ENCODE measurements around the gene AVEN.
"Not testable (repeated sequence)": the region's sequence is repeated elsewhere in the genome, so short reads cannot be mapped to it uniquely, and the experiment has no call there.

The AVEN gene

DNA sequence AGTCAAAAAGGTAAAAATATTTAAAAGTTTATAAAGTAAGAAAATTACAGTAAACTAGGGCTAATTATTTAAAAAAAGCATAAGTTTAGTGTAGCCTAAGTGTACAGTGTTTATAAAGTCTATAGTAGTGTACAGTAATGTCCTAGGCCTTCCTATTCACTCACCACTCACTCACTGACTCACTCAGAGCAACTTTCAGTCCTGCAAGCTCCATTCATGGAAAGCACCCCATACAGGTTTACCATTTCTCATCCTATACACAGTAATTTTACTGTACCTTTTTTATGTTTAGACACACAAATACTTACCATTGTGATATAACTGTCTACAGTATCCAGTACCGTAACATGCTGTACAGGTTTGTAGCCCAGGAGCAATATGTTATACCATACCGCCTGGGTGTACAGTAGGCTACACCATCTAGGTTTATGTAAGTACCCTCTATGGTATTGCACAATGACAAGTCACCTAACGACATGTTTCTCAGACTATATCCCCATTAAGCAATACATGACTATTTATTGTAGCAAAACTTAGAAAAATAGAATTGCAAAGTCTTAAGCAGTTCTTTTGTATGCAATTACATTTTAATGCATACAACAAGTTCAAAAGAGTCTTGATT is 19.5 kb downstream of the AVEN start:
- no peak for DNase-seq (ENCODE audit: insufficient read length, low spot score)
- no peak for FAIRE-seq
- TF ChIP-seq, protein P1, sequence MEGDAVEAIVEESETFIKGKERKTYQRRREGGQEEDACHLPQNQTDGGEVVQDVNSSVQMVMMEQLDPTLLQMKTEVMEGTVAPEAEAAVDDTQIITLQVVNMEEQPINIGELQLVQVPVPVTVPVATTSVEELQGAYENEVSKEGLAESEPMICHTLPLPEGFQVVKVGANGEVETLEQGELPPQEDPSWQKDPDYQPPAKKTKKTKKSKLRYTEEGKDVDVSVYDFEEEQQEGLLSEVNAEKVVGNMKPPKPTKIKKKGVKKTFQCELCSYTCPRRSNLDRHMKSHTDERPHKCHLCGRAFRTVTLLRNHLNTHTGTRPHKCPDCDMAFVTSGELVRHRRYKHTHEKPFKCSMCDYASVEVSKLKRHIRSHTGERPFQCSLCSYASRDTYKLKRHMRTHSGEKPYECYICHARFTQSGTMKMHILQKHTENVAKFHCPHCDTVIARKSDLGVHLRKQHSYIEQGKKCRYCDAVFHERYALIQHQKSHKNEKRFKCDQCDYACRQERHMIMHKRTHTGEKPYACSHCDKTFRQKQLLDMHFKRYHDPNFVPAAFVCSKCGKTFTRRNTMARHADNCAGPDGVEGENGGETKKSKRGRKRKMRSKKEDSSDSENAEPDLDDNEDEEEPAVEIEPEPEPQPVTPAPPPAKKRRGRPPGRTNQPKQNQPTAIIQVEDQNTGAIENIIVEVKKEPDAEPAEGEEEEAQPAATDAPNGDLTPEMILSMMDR (IDR thresholded peaks at IDR 0.05; ENCODE audit: insufficient read depth, missing control alignments) = no peak

DNA sequence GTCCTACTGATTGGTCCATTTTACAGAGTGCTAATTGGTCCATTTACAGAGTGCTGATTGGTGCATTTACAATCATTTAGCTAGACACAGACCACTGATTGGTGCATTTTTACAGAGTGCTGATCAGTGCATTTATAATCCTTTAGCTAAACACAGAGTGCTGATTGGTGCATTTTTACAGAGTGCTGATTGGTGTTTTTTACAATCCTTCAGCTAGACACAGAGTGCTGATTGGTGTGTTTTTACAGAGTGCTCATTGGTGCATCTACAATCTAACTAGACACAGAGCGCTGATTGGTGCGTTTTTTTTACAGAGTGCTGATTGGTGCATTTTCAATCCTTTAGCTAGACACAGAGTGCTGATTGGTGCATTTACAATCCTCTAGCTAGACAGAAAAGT is 20.3 kb downstream of the AVEN start:
- not testable (repeated sequence) for FAIRE-seq; DNase-seq (ENCODE audit: insufficient read length, low spot score)

DNA sequence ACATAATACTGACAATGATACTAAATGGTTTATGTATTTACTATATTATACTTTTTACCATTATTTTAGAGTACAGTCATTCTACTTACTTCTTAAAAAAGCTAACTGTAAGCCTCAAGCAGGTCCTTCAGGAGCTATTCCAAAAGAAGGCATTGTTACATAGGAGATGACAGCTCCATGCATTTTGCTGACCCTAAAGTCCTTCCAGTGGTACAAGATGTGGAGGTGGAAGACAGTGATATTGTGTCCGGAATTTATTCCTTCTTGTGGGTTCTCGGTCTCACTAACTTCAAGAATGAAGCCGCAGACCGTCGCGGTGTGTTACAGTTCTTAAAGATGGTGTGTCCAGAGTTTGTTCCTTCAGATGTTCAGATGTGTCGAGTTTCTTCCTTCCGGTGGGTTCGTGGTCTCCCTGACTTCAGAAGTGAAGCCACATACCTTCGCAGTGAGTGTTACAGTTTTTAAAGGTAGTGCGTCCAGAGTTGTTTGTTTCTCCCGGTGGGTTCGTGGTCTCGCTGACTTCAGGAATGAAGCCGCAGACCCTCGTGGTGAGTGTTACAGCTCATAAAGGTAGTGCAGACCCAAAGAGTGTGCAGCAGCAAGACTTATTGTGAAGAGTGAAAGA is 20.9 kb downstream of the AVEN start:
- DNase-seq (ENCODE audit: insufficient read length, low spot score) (no peak), FAIRE-seq (no peak)
- TF ChIP-seq, protein P1 (IDR thresholded peaks at IDR 0.05; ENCODE audit: insufficient read depth, missing control alignments) = no peak

GRCh38 chr15:34014556-34014955 is 24.4 kb downstream of the AVEN start:
- FAIRE-seq = no peak
- no peak for DNase-seq (ENCODE audit: insufficient read length, low spot score)

DNA sequence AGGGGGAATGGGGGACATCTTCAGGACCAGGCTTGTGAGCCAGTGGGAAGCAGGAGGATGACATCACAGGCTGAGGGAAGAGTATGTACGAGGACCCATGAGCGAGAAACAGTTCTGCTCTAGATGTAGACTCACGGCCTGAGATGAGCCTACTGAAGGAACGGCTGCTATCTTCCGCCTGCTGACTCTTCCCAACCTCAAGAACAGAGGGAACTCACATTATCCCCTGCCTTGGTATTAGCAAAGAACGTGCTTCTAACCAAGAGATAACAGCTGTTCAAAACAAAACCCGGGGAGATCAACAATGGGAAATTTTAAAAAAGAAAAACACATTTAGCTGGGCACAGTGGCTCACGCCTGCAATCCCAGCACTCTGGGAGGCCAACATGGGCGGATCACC is 25.3 kb downstream of the AVEN start:
- no peak for FAIRE-seq
- TF ChIP-seq, protein P1 (IDR thresholded peaks at IDR 0.05; ENCODE audit: insufficient read depth, missing control alignments) = no peak
- no peak for DNase-seq (ENCODE audit: insufficient read length, low spot score)

More at GRCh38 chr15:34014556-34014955, 24.4 kb downstream of the AVEN start:
- TF ChIP-seq, protein P1 (IDR thresholded peaks at IDR 0.05; ENCODE audit: insufficient read depth, missing control alignments) = no peak

DNA sequence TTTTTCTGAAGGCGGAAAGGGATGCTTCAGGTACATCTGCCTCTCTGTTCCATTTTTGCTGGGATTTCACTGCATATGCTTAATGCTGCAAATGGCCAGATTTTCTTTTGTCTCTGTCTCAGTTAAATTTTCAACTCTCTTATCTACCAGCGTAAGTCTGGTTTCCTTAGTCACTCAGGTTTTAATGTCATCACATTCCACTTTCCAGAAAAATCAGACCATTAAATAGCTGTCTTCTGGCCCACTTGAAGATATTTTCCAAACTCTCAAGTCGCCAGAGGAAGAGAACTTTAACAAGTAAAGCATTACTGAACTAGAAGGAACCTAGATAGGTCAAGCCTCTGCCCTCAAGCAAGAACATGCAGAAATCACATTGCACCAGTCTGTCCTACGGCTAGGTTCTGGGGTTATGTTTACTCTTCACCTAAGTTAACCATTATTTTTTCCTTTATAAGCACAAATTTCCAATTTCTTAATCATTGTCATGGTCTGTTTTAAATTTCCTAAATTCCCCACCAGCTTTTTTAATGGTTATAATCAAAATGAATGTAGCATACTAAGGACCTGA is 26.5 kb downstream of the AVEN start:
- no peak for DNase-seq (ENCODE audit: insufficient read length, low spot score)
- FAIRE-seq = no peak
- TF ChIP-seq, protein P1 (IDR thresholded peaks at IDR 0.05; ENCODE audit: insufficient read depth, missing control alignments) = no peak

GRCh38 chr15:34011481-34011880 is 27.5 kb downstream of the AVEN start:
- no peak for FAIRE-seq
- TF ChIP-seq, protein P1 (IDR thresholded peaks at IDR 0.05; ENCODE audit: insufficient read depth, missing control alignments) = no peak
- DNase-seq (ENCODE audit: insufficient read length, low spot score) = no peak

Measured in D721Med (cell line).